Panc1 (cell line): ENCODE data around the gene FUOM. TPM values are rescaled to one million over a fixed set of nuclear protein-coding genes. Genes with fewer than 3 reads are reported as not detected.

Experiments
- ATAC-seq: fragments of 200-7000 bp; cut with Tn5 transposase; 2 replicates; pipeline ENCODE4 v1.9.1; 2020; ENCODE audit warnings: mild to moderate bottlenecking, moderate library complexity
- BruUV-seq: library from RNA; stranded (reverse); fragments of 400-500 nt; replicated peaks from 2 replicates; lab custom pipeline; 2021; lab: Mats Ljungman, UMichigan
- CTCF ChIA-PET: fragments of 300-600 bp; sonication (Branson Sonifier 250); formaldehyde crosslinking; loops from one replicate; lab custom pipeline; 2022; ENCODE audit warnings: antibody characterized with exemption; lab: Charles Lee
- POLR2A ChIA-PET: fragments of 300-600 bp; sonication (Branson Sonifier 250); formaldehyde crosslinking; loops from one replicate; lab custom pipeline; 2022; ENCODE audit warnings: antibody characterized with exemption; lab: Charles Lee
- DNase-seq: peaks from one replicate; pipeline ENCODE4 v3.0.0-alpha.2; 2010; ENCODE audit warnings: low read depth, low spot score
- H3K27ac ChIP-seq: 2 replicates; pipeline ENCODE4 v1.5.1; 2011; ENCODE audit warnings: mild to moderate bottlenecking, low read length, inconsistent platforms
- H3K27me3 ChIP-seq: fragments of 200-500 bp; sonication (Bioruptor generic); 2 replicates; pipeline ENCODE4 v1.6.0; 2014; ENCODE audit warnings: low read length, inconsistent platforms; ENCODE audit not compliant: control insufficient read depth, insufficient read depth
- H3K36me3 ChIP-seq: fragments of 200-500 bp; sonication (Bioruptor generic); 2 replicates; pipeline ENCODE4 v1.5.1; 2014; ENCODE audit warnings: inconsistent platforms, mild to moderate bottlenecking, low read length, moderate library complexity; ENCODE audit not compliant: control insufficient read depth, insufficient read depth
- H3K4me1 ChIP-seq: 2 replicates; pipeline ENCODE4 v1.5.1; 2011; ENCODE audit warnings: inconsistent platforms, mild to moderate bottlenecking, low read length, moderate library complexity; ENCODE audit not compliant: control insufficient read depth, insufficient read depth
- H3K4me3 ChIP-seq, 2 experiments: 2 replicates each; pipeline ENCODE4 v1.5.1; 2011 to 2012; ENCODE audit warnings: low read depth in 2 of 2, low read length in 2 of 2, mild to moderate bottlenecking in 2 of 2, inconsistent platforms in 1 of 2, moderate library complexity in 1 of 2
- H3K9me3 ChIP-seq: fragments of 200-500 bp; sonication (Bioruptor generic); 2 replicates; pipeline ENCODE4 v1.5.1; 2014; ENCODE audit warnings: low read depth, mild to moderate bottlenecking, inconsistent platforms, low read length, moderate library complexity; ENCODE audit not compliant: control insufficient read depth, insufficient read depth
- CTCF ChIP-seq: fragments of 450-650 bp; IDR thresholded peaks from 2 replicates; pipeline ENCODE4 v1.5.1; 2017; ENCODE audit warnings: mild to moderate bottlenecking
- POLR2AphosphoS5 ChIP-seq: IDR thresholded peaks from 2 replicates; pipeline ENCODE4 v1.6.1; 2012; ENCODE audit warnings: mild to moderate bottlenecking, low read depth, low read length, moderate library complexity
- REST ChIP-seq, 2 experiments: IDR thresholded peaks; 2 replicates each; pipeline ENCODE4 v1.6.1; 2011 to 2012; ENCODE audit warnings: low read depth in 2 of 2, control low read depth in 1 of 2, low read length in 1 of 2, mild to moderate bottlenecking in 1 of 2, moderate library complexity in 1 of 2; ENCODE audit not compliant: insufficient read depth in 1 of 2
- SIN3A ChIP-seq: IDR thresholded peaks from 2 replicates; pipeline ENCODE4 v1.6.1; 2012; ENCODE audit warnings: low read depth, mild to moderate bottlenecking, low read length, moderate library complexity, borderline replicate concordance; ENCODE audit not compliant: insufficient read depth
- TCF7L2 ChIP-seq: IDR thresholded peaks from 2 replicates; pipeline ENCODE4 v1.6.1; 2011; ENCODE audit warnings: mild to moderate bottlenecking, low read depth, low read length, inconsistent platforms
- in situ Hi-C: cut with HindIII; loops from 2 replicates; pipeline ENCODE4 v1.10.0; 2016; ENCODE audit warnings: low sequenced_read_pairs, low pct_unique_long_range_greater_than_20kb
- intact Hi-C: fragments of 100-400 bp; cut with micrococcal nuclease; formaldehyde crosslinking; loops from one replicate; pipeline ENCODE4 v1.10.0; 2022; ENCODE audit not compliant: unreplicated experiment
- total RNA-seq: library from RNA; stranded (reverse); gene quantifications from one replicate; pipeline ENCODE4 v1.2.1, GENCODE V29; 2021; ENCODE audit not compliant: unreplicated experiment

Gene FUOM
- total RNA-seq, 1 experiment from 2014 or later, result 39.6 TPM

DNA sequence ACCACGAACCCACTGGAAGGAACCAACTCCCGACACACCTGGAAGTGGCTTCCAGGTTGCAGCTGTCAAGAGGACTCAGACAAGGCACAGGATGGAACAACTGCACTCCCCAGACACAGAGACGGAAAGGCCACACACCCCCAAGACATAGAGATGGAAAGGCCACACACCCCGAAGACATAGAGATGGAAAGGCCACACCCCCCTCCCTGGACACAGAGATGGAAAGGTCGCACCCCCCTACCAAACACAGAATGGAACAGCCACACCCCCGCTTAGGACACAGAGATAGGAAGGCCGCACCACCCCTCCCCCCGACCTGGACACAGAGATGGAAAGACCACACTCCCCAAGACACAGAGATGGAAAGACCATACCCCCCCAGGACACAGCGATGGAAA is 41.6 kb downstream of the FUOM start:
- TF ChIP-seq REST (IDR thresholded peaks at IDR 0.05; ENCODE audit: insufficient read depth in 1 of 2, low read depth in 2 of 2, low read length in 1 of 2), result no peak
- no peak for TF ChIP-seq CTCF
- no peak for TF ChIP-seq TCF7L2
- no peak for TF ChIP-seq POLR2AphosphoS5
- no peak for TF ChIP-seq SIN3A
- no TSS peak for BruUV-seq
- in situ Hi-C loops, result no loop called here
- H3K27me3 ChIP-seq, result no peaks in the 10 kb centered on the region
- H3K36me3 ChIP-seq, result no peaks in the 10 kb centered on the region
- H3K4me3 ChIP-seq, result no peak overlapping the region
- no peaks in the 10 kb centered on the region for H3K9me3 ChIP-seq
- POLR2A ChIA-PET, result no interaction called here
- H3K4me1 ChIP-seq, result no peaks in the 10 kb centered on the region
- H3K27ac ChIP-seq, result no peak overlapping the region
- ATAC-seq (no peak), DNase-seq (no peak)
- intact Hi-C loops, result no loop called here
- CTCF ChIA-PET, result interaction anchor here (0.6 kb wide), 1 partner anchor 21 kb away, joined by 5 read pairs; the partner anchor contains the start of gene CALY

DNA sequence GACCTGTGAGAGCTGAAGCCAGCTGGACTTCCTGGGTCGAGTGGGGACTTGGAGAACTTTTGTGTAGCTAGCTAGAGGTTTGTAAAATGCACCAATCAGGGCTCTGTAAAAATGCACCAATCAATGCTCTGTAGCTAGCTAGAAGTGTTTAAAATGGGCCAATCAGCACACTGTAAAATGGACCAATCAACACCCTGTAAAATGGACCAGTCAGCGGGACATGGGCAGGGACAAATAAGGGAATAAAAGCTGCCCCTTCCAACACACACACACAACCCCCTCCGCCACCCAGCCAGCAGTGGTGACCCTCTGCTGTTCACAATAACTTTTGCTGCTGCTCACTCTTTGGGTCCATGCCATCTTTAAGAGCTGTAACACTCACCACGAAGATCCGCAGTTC is 42.0 kb downstream of the FUOM start:
- Histone ChIP-seq H3K36me3 (no peaks in the 10 kb centered on the region), H3K4me3 (no peak overlapping the region), H3K4me1 (no peaks in the 10 kb centered on the region), H3K9me3 (no peaks in the 10 kb centered on the region), H3K27me3 (no peaks in the 10 kb centered on the region), H3K27ac (no peak overlapping the region)
- ChIA-PET CTCF (interaction anchor here (0.6 kb wide), 1 partner anchor 21 kb away, joined by 5 read pairs; the partner anchor contains the start of gene CALY), POLR2A (no interaction called here)
- DNase-seq (no peak), ATAC-seq (no peak)
- BruUV-seq, result no TSS peak
- intact Hi-C loops (no loop called here), in situ Hi-C loops (no loop called here)
- TF ChIP-seq REST (IDR thresholded peaks at IDR 0.05; ENCODE audit: insufficient read depth in 1 of 2, low read depth in 2 of 2, low read length in 1 of 2), result no peak
- TF ChIP-seq TCF7L2, result no peak
- no peak for TF ChIP-seq POLR2AphosphoS5
- no peak for TF ChIP-seq CTCF
- no peak for TF ChIP-seq SIN3A
